GM21447 (cell line): Measurements from ENCODE around the gene DQX1.
"Not testable (repeated sequence)": the region's sequence is repeated elsewhere in the genome, so short reads cannot be mapped to it uniquely, and the experiment has no call there.

Experiments
- ATAC-seq: cut with Tn5 transposase; IDR thresholded peaks from one replicate; pipeline ENCODE4 v1.9.1; 2021; ENCODE audit not compliant: unreplicated experiment

DQX1 gene, protein sequence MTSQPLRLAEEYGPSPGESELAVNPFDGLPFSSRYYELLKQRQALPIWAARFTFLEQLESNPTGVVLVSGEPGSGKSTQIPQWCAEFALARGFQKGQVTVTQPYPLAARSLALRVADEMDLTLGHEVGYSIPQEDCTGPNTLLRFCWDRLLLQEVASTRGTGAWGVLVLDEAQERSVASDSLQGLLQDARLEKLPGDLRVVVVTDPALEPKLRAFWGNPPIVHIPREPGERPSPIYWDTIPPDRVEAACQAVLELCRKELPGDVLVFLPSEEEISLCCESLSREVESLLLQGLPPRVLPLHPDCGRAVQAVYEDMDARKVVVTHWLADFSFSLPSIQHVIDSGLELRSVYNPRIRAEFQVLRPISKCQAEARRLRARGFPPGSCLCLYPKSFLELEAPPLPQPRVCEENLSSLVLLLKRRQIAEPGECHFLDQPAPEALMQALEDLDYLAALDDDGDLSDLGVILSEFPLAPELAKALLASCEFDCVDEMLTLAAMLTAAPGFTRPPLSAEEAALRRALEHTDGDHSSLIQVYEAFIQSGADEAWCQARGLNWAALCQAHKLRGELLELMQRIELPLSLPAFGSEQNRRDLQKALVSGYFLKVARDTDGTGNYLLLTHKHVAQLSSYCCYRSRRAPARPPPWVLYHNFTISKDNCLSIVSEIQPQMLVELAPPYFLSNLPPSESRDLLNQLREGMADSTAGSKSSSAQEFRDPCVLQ

DNA sequence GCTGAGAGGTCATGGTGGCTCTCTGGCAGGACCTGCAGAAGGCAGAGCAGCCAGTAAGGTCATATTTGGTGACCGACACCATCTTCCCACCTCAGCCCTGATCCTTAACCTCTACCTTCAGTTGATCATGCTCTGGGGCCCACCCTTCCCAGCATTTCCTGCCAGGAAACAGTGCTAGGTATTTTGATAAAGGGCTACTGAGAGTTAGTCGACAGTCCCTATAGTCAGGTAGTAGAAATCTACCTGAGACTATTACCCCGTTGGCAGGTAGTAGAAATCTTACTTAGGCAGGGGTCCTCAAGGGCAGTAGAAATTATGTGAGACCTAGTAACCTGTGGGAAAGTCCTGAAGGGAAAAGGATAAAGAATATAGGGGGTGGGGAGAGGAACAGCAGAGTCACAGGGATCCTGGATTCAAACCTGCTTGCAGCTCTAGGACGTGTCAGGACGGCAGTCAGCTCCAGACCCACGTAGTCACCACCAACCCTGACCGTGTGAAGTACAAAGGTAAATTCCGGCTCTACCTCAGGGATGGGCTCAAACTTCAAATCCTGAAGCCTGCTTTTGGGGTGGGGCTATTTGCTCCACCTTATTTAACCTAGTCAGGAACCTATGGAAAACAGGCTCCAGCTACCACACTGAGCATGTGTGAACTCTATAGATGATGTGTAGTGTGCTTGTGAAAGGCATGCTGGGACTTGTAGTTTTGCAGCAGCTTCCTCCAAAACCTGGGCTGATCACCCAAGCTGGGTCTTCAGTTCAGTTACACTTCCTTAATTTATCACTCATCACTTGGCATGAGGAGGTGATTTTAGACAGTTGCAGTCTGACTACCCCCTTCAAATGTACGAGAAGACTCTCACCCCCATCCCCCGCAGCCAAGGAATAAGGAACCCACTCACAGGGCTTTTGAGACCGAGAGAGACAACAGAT, at the start of gene DQX1:
DQX1 (minus strand) TSS at position 515 of the 932 bp plus-strand sequence; CDS start at position 13, 502 bp downstream.
- no peak for ATAC-seq

DNA sequence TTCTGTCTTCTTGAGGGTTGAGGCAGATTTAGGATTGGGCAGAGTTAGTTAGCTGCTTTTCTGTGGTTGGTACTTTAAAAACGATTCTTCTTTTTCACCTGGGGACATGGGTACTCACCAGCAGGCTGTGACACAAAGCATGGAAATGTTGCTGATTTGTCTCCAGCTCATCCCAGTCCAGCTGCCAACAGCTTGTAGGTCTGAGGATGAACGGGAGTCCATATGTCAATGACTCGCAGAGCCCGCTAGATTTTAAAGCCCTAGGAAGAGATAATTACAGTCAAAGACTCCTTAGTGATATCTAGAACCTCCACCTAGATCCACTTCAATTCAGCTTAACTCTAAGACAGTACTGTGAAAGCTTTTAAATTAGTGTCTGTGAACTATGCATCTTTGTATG, 49.3 kb upstream of the DQX1 start:
- ATAC-seq = no peak

- ATAC-seq = peak; percentile 56
Observed at GRCh38 chr2:74573747-74574562, 47.9 kb upstream of the DQX1 start.

DNA sequence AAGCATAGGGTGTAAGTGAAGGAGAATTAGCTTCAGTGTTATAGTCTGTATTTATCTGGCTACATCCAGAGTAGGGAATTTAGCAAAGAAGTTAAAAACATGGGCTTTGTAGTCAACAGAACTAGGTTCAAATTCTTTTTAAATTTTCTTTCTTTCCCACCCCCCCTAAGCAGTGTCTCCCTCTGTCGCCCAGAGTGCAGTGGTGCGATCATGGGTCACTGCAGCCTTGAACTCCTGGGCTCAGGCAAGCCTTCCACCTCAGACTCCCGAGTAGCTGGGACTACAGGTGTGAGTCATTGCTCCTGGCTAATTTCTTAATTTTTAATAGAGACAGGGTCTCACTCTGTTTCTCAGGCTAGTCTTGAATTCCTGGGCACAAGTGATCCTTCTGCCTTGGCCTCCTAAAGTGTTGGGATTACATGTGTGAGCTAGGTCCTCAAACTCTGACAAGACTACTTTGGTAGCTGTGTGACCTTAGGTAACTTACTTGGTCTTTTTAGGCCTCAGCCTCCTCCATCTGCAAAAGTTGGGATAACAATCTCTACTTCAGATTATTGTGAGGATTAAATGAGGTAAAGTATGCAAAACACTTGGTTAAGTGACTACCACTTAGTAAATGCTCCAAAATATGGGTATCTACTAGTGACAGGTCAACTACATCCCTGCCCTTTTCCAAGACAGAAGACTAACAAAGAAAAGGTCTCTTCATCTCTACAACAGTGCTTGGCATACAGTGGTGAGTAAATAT, 46.3 kb upstream of the DQX1 start:
- no peak for ATAC-seq

- ATAC-seq = peak; percentile 64
Observed at GRCh38 chr2:74571058-74571457, 45.0 kb upstream of the DQX1 start.

- ATAC-seq = no peak
Observed at GRCh38 chr2:74569686-74570085, 43.7 kb upstream of the DQX1 start.

DNA sequence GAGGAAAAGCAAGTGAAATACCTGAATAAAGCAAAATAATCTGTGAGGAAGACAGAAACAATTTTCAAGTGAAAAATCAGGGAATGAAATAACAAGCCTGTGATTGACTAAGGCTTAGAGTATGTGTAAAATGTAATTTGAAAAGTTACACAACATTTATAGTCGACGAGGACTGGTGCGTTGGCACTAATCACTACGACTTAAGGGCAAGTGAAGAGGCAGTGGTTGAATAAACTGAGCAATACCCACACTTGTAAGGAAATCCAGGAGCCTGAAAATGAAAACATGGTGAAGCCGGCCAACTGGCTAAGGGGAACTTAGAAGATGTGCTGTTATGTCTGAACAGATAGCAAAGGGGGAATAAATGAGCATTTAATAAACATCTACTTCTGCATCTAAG, 41.9 kb upstream of the DQX1 start:
- ATAC-seq = no peak

DNA sequence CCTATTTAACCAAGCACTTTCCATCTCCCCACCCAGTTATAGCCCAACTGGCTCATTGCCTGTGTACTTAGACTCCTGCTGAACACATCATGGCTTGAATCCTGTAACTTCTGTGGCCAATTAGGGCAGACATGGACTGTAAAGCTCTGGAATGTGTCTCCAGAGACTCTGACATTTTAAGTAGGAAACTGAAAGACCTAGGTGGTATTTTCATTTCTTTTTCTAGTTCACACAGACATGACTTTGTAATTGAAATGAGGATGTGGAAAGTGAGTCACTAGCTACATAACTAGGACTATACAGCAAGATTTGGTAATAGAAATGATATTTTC, 40.7 kb upstream of the DQX1 start:
- no peak for ATAC-seq

GRCh38 chr2:74566076-74566753, 40.2 kb upstream of the DQX1 start:
- ATAC-seq = no peak

- no peak for ATAC-seq
Observed at GRCh38 chr2:74564222-74564621, 38.2 kb upstream of the DQX1 start.

- ATAC-seq = no peak
Observed at GRCh38 chr2:74562126-74562775, 36.2 kb upstream of the DQX1 start.

GRCh38 chr2:74561022-74561421, 35.0 kb upstream of the DQX1 start:
- ATAC-seq = not testable (repeated sequence)

GRCh38 chr2:74560591-74560990, 34.6 kb upstream of the DQX1 start:
- ATAC-seq = no peak

DNA sequence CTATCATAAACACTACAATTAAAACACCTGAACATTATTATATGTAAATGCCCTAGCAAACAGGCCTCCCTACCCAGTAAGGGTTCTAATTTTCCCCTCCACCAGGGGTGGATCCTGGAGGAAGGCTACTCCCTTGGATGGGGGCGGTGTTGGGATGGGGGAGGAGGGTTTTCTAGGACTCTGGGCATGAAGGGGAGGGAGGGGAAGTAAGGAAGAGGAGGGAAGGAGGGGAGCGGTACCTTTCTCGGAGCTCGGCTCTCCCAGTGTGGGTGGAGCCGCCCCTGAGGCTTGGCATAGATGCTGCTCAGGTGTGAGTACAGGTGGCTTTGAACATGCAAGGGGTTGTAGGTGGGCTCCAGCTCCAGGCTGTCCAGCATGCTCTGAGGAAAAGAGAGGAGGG, 33.9 kb upstream of the DQX1 start:
- no peak for ATAC-seq

DNA sequence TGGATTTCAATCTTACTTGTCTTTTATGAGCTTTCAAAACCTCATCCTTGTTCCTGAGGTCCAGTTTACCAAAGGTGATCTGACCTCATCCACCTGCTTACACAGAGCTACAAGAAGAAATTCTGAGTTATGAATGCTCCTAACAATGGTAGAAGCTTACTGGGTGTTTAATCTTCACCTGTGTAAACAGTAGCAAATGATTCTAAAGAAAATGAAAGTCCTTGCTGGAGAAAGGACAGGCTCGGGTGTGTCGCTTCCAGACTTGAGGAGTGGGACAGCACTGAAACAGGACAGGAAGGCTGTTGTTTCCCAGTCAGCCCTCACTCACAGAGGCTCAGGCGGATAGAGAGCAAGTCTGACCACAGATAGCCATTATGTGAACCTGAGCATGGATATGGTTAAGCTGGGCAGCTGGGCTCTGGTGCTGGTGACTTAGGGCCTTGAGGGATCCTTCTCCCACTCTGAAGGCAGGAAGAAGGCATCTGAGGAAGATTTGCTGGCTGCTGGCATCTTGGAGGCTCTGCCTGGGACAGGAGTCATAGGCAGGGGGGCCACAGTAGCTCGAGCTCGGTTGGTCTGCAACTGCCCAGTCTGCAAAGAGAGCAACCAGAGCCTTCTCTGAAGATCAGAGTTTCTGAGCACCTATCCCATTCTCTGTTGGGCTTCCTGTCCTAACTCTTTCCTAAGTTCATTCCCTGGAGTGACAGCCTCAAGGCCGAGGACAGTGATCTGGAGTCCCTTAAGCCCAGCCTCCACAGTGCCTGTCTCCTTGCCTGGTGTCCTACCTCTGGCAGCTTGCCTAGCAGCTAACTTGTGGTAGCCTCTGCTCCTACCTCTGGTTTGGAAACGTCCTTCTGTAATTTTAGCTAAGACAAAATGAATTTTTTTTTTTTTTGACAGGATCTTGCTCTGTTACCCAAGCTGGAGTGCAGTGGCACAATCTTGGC, 32.5 kb upstream of the DQX1 start:
- ATAC-seq = no peak

DNA sequence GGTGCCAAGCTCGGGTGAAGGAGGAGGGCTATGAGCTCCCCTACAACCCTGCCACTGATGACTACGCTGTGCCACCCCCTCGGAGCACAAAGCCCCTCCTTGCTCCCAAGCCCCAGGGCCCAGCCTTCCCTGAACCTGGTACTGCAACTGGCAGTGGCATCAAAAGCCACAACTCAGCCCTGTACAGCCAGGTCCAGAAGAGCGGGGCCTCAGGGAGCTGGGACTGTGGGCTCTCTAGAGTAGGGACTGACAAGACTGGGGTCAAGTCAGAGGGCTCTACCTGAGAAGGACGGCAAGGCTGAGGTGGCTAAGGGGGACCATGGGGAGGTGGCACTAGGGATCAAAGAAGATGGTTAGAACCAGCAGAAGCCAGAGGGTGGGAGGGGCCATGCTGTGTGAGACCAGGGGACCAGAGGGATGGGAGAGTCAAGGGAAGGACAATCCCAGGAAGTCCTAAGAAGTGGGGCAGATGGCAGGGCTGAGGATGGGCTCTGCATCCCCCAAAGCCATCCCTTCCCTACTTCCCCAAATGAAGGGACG, 30.9 kb upstream of the DQX1 start:
- ATAC-seq = no peak

GRCh38 chr2:74556159-74556558, 30.1 kb upstream of the DQX1 start:
- no peak for ATAC-seq
